Measurements from ENCODE around the gene ITPRIP.

ITPRIP gene

DNA sequence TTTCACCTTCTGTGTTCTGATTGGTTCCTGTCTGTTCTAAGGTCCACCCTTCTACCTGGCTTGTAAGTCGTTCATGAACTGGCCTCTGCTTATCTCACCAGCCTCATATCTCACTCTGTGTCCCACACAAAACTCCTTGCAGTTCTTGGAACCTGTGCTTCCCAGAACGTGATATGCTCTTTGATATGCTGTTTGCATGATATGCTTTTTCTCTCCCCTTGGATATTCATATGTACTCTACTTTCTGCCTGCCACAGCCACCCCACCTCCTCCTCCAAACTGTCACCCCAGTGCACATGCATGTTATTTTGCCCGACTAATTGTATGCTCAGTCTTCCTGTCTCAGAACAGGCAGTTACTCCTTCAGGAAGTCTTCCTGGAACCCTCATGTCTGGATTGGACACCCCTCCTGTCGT is 1.9 kb upstream of the ITPRIP start:
- no peak for DNase-seq (ENCODE audit: low spot score)

GRCh38 chr10:104339469-104340110 is 1.3 kb upstream of the ITPRIP start:
- peak; percentile 53 for DNase-seq (ENCODE audit: low spot score)

- peak; percentile 19 for DNase-seq (ENCODE audit: low spot score)
Observed at GRCh38 chr10:104337521-104337984, 712 bp downstream of the ITPRIP start.

- DNase-seq (ENCODE audit: low spot score): peak; percentile 62
Observed at GRCh38 chr10:104336821-104337467, 1.3 kb downstream of the ITPRIP start.

GRCh38 chr10:104334965-104335650 is 3.2 kb downstream of the ITPRIP start:
- DNase-seq (ENCODE audit: low spot score): no peak

- no peak for DNase-seq (ENCODE audit: low spot score)
Observed at GRCh38 chr10:104334561-104334960, 3.7 kb downstream of the ITPRIP start.

GRCh38 chr10:104333728-104334373 is 4.4 kb downstream of the ITPRIP start:
- DNase-seq (ENCODE audit: low spot score): no peak

- no peak for DNase-seq (ENCODE audit: low spot score)
Observed at GRCh38 chr10:104333032-104333727, 5.1 kb downstream of the ITPRIP start.

- DNase-seq (ENCODE audit: low spot score): no peak
Observed at GRCh38 chr10:104332243-104333031, 5.8 kb downstream of the ITPRIP start.

- no peak for DNase-seq (ENCODE audit: low spot score)
Observed at GRCh38 chr10:104331208-104331838, 6.9 kb downstream of the ITPRIP start.

- DNase-seq (ENCODE audit: low spot score): peak; percentile 66
Observed at GRCh38 chr10:104330168-104331110, 7.8 kb downstream of the ITPRIP start.

DNA sequence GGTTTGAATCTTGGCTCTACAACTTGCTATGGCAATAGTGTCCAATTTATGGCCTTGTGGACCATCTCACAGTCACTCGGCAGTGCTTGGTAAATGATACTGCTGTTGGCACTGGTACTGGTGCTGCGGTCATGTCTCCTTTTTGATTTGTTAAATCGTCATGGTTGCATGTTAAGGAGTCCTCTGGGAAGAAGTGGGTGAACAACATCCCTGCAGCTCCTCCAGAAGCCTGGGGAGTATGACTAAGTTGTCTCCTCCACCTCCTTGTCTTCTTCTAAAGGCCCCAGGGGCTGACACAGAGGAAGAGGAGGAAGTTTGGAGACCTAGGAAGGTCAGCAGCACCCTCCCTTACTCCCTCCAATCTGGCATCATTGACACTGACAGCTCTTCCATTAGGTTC is 8.5 kb downstream of the ITPRIP start:
- peak; percentile 62 for DNase-seq (ENCODE audit: low spot score)

DNA sequence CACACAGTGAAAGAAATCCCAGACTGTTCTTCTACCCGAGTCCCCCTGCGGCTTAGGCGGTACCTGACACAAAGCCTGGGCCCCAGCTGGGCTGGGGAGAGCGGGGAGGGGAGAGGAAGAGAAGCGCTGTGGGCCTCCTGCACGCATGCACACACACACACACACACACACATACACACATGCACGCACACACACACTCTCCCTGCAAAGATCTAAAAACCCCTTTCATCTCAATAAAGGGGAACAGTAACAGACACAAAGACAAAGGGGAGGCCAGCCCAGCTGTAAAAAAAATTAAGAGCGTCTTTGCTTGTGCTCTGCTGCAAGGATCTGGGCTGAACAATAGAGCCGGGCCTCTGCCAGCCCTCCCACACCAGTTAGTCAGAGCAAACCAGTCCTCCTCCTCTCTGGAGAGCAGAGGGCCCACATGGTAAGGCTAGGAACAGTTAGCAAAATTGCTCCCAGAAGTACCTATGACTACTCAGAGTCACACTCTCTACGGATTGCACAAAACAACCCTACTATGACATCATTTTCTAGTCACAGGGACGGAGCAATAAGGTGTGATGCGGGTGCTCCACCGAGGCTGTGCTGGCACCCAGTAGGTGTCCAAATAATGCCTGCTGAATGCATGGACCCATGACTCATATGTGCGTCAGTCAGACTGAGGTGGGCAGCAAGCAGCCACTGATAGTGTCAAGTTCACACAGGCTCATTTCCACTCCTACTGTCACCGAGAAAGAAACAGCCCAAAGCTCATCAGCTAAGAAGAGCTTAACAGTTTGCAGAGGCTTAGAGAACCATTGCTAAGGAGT is 9.2 kb downstream of the ITPRIP start:
- DNase-seq (ENCODE audit: low spot score): peak; percentile 86

GRCh38 chr10:104328646-104328895 is 9.7 kb downstream of the ITPRIP start:
- no peak for DNase-seq (ENCODE audit: low spot score)

DNA sequence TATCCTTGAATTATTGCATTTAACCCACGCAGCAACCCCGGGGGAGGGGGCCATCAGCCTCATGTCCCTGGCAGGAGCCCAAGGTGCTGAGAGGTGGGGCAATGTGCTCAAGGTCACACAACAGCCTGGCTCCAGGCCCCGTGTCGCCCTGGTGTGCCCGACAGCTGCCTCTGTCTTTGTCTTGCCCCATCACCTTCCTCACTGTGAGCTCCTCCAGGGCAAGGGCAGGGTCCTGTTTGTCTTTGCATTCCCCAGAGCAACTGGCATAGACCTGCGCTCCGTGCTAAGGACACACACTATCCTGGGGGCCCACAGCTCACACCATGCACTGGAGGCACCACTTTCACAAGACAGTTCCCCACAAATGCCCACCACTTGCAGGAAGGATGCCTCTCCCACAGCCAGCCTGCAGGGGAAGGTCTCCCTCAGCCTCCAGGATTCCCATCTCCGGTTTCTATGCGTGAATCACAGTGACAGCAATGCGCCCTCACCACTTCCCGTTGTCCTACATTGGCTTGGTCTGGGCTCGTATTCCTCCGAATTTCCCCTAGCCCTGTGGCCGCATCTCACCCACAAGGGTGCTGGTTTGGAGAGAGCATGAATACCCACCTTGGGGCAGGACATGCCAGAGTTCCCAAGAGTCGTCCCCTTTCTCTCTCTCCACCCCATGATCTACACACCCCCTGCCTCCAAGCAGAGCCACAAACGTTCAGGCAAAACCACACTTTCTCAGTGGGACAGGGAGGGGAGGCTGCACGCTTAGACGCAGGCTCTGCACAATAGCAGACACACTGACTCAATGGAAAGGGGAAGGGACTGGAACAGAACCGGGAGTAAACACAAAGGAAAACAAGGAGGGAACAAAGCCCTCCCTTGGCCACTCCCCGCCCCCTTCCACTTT is 10.3 kb downstream of the ITPRIP start:
- peak; percentile 77 for DNase-seq (ENCODE audit: low spot score)

GRCh38 chr10:104326991-104327610 is 11.2 kb downstream of the ITPRIP start:
- no peak for DNase-seq (ENCODE audit: low spot score)
